GM19043 (cell line): ENCODE results near the gene DDAH1.

Experiments used
- ATAC-seq: cut with Tn5 transposase; IDR thresholded peaks from one replicate; pipeline ENCODE4 v1.9.1; 2021; ENCODE audit warnings: low read depth; ENCODE audit not compliant: unreplicated experiment

DDAH1 gene

GRCh38 chr1:85313888-85314696 is 150.9 kb downstream of the DDAH1 start:
- no peak for ATAC-seq

- ATAC-seq, result no peak
Measured at GRCh38 chr1:85311818-85312217, 153.1 kb downstream of the DDAH1 start.

- ATAC-seq, result no peak
Measured at GRCh38 chr1:85308833-85309350, 156.1 kb downstream of the DDAH1 start.

GRCh38 chr1:85307987-85308832 is 156.7 kb downstream of the DDAH1 start:
- ATAC-seq, result peak; percentile 93

GRCh38 chr1:85306236-85306635 is 158.7 kb downstream of the DDAH1 start:
- ATAC-seq, result no peak

- ATAC-seq, result no peak
Measured at GRCh38 chr1:85303440-85304162, 161.4 kb downstream of the DDAH1 start.

- ATAC-seq, result no peak
Measured at GRCh38 chr1:85300140-85300539, 164.8 kb downstream of the DDAH1 start.

GRCh38 chr1:85297855-85298629 is 166.9 kb downstream of the DDAH1 start:
- ATAC-seq, result peak; percentile 85

GRCh38 chr1:85297538-85297854 is 167.5 kb downstream of the DDAH1 start:
- no peak for ATAC-seq

GRCh38 chr1:85296980-85297379 is 168.0 kb downstream of the DDAH1 start:
- no peak for ATAC-seq

- ATAC-seq, result no peak
Measured at GRCh38 chr1:85295654-85296053, 169.3 kb downstream of the DDAH1 start.

GRCh38 chr1:85295006-85295431 is 169.9 kb downstream of the DDAH1 start:
- no peak for ATAC-seq

- ATAC-seq, result no peak
Measured at GRCh38 chr1:85290826-85291225, 174.1 kb downstream of the DDAH1 start.

- ATAC-seq, result no peak
Measured at GRCh38 chr1:85289848-85290335, 175.1 kb downstream of the DDAH1 start.

- ATAC-seq, result no peak
Measured at GRCh38 chr1:85289207-85289847, 175.6 kb downstream of the DDAH1 start.

GRCh38 chr1:85284202-85284601 is 180.8 kb downstream of the DDAH1 start:
- ATAC-seq, result no peak

GRCh38 chr1:85283475-85284199 is 181.3 kb downstream of the DDAH1 start:
- ATAC-seq, result no peak

- no peak for ATAC-seq
Measured at GRCh38 chr1:85282424-85282823, 182.5 kb downstream of the DDAH1 start.

GRCh38 chr1:85280636-85281035 is 184.3 kb downstream of the DDAH1 start:
- ATAC-seq, result no peak
